ENCODE results near the gene HDHD5. TPM values are rescaled to one million over a fixed set of nuclear protein-coding genes. Genes with fewer than 3 reads are reported as not detected.
A peak's percentile ranks its signal among the peaks of the same experiment; 100 is the strongest.

HDHD5 gene
- total RNA-seq, 2 experiments from 2014 or later = 11.0 to 11.6 TPM

- intact Hi-C loops (cut with DNase I, micrococcal nuclease) = loop anchor here (2.0 to 5.0 kb wide), 3 partner anchors 27 to 41 kb away; partner anchors contain the start of gene HDHD5 (in 2 of the 2)
- H3K27ac ChIP-seq (ENCODE audit: low read depth in 1 of 2, low read length in 2 of 2) = peak overlapping the region; percentile 18 to 67
- CTCF ChIA-PET = interaction anchor here (2.1 to 2.9 kb wide), 2 partner anchors 10 to 56 kb away, joined by 5 to 7 read pairs; no protein-coding TSS in a partner anchor
Measured at GRCh38 chr22:17115945-17116565, 43.0 kb downstream of the HDHD5 start.

GRCh38 chr22:17115236-17115635 is 43.8 kb downstream of the HDHD5 start:
- Histone ChIP-seq H3K27me3 (ENCODE audit: control insufficient read depth in 1 of 2, insufficient read depth in 2 of 2, low read length in 2 of 2) (no peaks in the 10 kb centered on the region), H3K27ac (ENCODE audit: low read depth in 1 of 2, low read length in 2 of 2) (peak overlapping the region in 1 of 2 donors; percentile 18), H3K4me1 (ENCODE audit: insufficient read depth, low read length) (peaks cover 64% of the 10 kb centered on the region), H3K9me3 (ENCODE audit: control insufficient read depth in 1 of 2, insufficient read depth in 1 of 2, low read length in 2 of 2) (no peaks in the 10 kb centered on the region), H3K4me3 (ENCODE audit: low read length) (no peak overlapping the region), H3K36me3 (ENCODE audit: insufficient read depth, low read length) (no peaks in the 10 kb centered on the region)
- H3K4me3 Mint-ChIP-seq = no peak overlapping the region
- ATAC-seq (ENCODE audit: poor library complexity) = no peak
- ChIA-PET CTCF (interaction anchor here (0.6 to 2.9 kb wide), 3 partner anchors 9 to 56 kb away, joined by 3 to 7 read pairs (median 5); no protein-coding TSS in a partner anchor), POLR2A (interaction anchor here (0.7 to 3.8 kb wide), 6 partner anchors 8 to 40 kb away, joined by 3 to 42 read pairs (median 4); no protein-coding TSS in a partner anchor)
- DNase-seq = no peak
- H3K36me3 Mint-ChIP-seq (ENCODE audit: low read depth) = peaks cover 18% of the 10 kb centered on the region
- no peaks in the 10 kb centered on the region for H3K27me3 Mint-ChIP-seq
- H3K9me3 Mint-ChIP-seq = no peaks in the 10 kb centered on the region
- H3K4me1 Mint-ChIP-seq (ENCODE audit: low read depth) = peaks cover 83% of the 10 kb centered on the region
- intact Hi-C loops (cut with DNase I, micrococcal nuclease) = loop anchor here (5.0 kb wide), 1 partner anchor 42 kb away; the partner anchor contains the start of gene HDHD5 (in 2 of the 2)
- peak overlapping the region; percentile 80 for H3K27ac Mint-ChIP-seq
- no peak for TF ChIP-seq CTCF (IDR thresholded peaks at IDR 0.05)

More at GRCh38 chr22:17115945-17116565, 43.0 kb downstream of the HDHD5 start:
- H3K4me1 ChIP-seq (ENCODE audit: insufficient read depth, low read length) = peaks cover 65% of the 10 kb centered on the region
- POLR2A ChIA-PET = interaction anchor here (0.7 to 3.8 kb wide), 9 partner anchors 9 to 41 kb away, joined by 3 to 42 read pairs (median 3); no protein-coding TSS in a partner anchor
- Mint-ChIP-seq H3K9me3 (no peaks in the 10 kb centered on the region), H3K27ac (peak overlapping the region; percentile 80), H3K4me3 (peak overlapping the region; percentile 67), H3K4me1 (ENCODE audit: low read depth) (peaks cover 77% of the 10 kb centered on the region), H3K27me3 (no peaks in the 10 kb centered on the region), H3K36me3 (ENCODE audit: low read depth) (peaks cover 14% of the 10 kb centered on the region)
- DNase-seq (peak in 1 of 14 experiments; percentile 40), ATAC-seq (ENCODE audit: poor library complexity) (no peak)
- H3K36me3 ChIP-seq (ENCODE audit: insufficient read depth, low read length) = no peaks in the 10 kb centered on the region
- peak overlapping the region; percentile 7 for H3K4me3 ChIP-seq (ENCODE audit: low read length)
- no peak for TF ChIP-seq CTCF (IDR thresholded peaks at IDR 0.05)
- no peaks in the 10 kb centered on the region for H3K9me3 ChIP-seq (ENCODE audit: control insufficient read depth in 1 of 2, insufficient read depth in 1 of 2, low read length in 2 of 2)
- H3K27me3 ChIP-seq (ENCODE audit: control insufficient read depth in 1 of 2, insufficient read depth in 2 of 2, low read length in 2 of 2) = no peaks in the 10 kb centered on the region

- H3K36me3 ChIP-seq (ENCODE audit: insufficient read depth, low read length) = peaks cover 2% of the 10 kb centered on the region
- H3K27me3 ChIP-seq (ENCODE audit: control insufficient read depth in 1 of 2, insufficient read depth in 2 of 2, low read length in 2 of 2) = no peaks in the 10 kb centered on the region
- Mint-ChIP-seq H3K27me3 (no peaks in the 10 kb centered on the region), H3K27ac (peak overlapping the region; percentile 80), H3K4me3 (no peak overlapping the region), H3K9me3 (no peaks in the 10 kb centered on the region), H3K4me1 (ENCODE audit: low read depth) (peaks cover 84% of the 10 kb centered on the region), H3K36me3 (ENCODE audit: low read depth) (peaks cover 21% of the 10 kb centered on the region)
- POLR2A ChIA-PET = interaction anchor here (3.0 to 3.8 kb wide), 2 partner anchors 8 to 27 kb away, joined by 21 to 42 read pairs; no protein-coding TSS in a partner anchor
- no peak overlapping the region for H3K4me3 ChIP-seq (ENCODE audit: low read length)
- no peaks in the 10 kb centered on the region for H3K9me3 ChIP-seq (ENCODE audit: control insufficient read depth in 1 of 2, insufficient read depth in 1 of 2, low read length in 2 of 2)
- CTCF ChIA-PET = interaction anchor here (0.6 kb wide), 1 partner anchor 8 kb away, joined by 3 read pairs; no protein-coding TSS in a partner anchor
- no peak for TF ChIP-seq CTCF (IDR thresholded peaks at IDR 0.05)
- H3K27ac ChIP-seq (ENCODE audit: low read depth in 1 of 2, low read length in 2 of 2) = no peak overlapping the region
- H3K4me1 ChIP-seq (ENCODE audit: insufficient read depth, low read length) = peaks cover 61% of the 10 kb centered on the region
- ATAC-seq (ENCODE audit: poor library complexity) (no peak), DNase-seq (no peak)
- intact Hi-C loops (cut with DNase I, micrococcal nuclease) = loop anchor here (5.0 kb wide), 1 partner anchor 42 kb away; the partner anchor contains the start of gene HDHD5 (in 2 of the 2)
Measured at GRCh38 chr22:17114898-17115235, 44.2 kb downstream of the HDHD5 start.
